Anterior cingulate cortex (tissue), 58 donors: Measurements from ENCODE around the gene DTD2.

Experiments used
- DNase-seq, 58 donors: peaks; one replicate each; lab custom pipeline; 2025; lab: John Stamatoyannopoulos, UW

The DTD2 gene

DNA sequence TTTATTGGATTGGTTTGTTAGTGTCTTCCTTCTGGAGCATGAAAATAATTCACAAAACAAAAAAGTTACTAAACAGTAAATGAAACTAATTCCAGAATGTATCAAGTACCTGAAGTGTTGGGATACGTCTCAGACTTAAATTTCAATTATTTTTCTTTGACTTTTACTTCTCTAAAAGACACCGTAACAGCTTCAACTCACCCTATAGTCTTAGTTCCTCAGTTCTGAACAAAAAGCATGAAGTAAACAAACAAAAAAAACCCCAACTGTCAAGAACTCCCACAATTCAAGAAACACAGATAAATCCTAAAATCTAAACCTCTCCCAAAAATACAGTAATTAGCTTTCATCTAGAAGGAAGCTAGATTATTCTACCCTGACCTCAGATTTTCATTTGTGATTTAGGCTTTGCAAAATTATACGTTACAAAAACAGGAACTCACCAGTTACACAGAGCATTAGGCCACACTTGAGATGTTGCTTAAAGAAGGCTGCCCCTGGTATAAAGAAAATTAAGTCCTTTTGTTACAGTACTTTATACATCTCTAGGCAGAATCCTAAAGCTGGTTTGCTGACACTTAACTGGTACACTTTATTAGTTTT, 47.2 kb downstream of the DTD2 start:
- DNase-seq, result no peak

DNA sequence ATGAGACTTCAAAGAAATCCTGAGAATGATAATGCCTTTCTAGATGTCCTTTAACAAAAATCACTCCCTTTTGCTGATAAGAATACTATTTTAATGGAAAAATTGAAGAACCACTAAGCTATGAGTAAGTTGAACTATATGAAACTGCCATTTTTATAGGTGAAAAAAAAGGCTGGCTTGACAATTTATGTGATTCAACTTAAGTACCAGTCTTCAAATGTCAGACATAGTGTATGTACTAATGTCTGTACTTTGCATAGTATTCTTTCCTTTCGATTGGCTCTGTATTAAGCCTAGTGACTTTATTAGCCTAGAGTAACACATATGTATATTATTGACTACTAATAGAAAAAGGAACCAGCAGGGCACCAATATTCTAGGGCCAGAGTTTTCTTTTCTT, 48.9 kb downstream of the DTD2 start:
- DNase-seq, result no peak

DNA sequence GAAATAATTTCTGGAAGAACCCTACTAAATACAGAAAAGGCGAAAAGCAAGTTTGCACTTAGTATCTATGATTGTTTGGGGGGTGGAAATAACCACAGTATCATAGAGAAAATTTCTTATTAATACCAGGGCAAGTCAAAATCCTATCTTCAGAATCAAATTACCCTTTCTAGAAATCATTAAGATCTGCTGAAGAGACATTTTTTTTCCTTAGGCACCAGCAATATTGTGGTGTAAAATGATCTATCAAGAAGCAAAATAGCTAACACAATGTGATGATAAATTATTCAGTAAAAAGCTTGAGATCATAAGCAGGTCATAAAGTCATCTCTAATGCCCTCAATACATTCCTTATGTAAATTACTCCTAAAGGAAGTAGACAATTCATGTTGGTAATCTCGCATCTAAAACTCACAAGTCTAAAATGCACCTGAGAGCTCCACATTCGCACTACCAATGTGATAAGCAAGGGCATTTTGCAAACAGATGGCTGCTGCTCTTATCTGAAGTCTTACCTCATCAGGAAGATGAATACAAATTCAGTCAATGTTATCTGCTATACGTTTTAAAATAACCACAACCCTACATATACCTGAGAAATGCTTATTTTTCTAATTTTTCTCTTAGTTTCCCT, 51.6 kb downstream of the DTD2 start:
- DNase-seq, result no peak

DNA sequence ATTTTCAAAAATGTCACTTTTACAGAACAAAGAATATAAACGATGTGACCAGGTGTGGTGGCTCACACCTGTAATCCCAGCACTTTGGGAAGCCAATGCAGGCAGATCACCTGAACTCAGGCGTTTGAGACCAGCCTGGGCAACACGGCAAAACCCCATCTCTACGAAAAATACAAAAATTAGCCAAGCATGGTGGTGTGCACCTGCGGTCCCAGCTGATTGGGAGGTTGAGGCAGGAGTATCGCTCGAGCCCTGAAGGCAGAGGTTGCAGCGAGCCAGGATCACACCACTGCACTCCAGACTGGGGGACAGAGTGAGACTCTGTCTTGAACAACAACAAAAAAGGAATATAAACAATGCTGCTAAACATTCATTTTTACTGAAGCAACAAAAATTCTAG, 52.2 kb downstream of the DTD2 start:
- no peak for DNase-seq

- no peak for DNase-seq
Observed at GRCh38 chr14:31403707-31404106, 53.6 kb downstream of the DTD2 start.

DNA sequence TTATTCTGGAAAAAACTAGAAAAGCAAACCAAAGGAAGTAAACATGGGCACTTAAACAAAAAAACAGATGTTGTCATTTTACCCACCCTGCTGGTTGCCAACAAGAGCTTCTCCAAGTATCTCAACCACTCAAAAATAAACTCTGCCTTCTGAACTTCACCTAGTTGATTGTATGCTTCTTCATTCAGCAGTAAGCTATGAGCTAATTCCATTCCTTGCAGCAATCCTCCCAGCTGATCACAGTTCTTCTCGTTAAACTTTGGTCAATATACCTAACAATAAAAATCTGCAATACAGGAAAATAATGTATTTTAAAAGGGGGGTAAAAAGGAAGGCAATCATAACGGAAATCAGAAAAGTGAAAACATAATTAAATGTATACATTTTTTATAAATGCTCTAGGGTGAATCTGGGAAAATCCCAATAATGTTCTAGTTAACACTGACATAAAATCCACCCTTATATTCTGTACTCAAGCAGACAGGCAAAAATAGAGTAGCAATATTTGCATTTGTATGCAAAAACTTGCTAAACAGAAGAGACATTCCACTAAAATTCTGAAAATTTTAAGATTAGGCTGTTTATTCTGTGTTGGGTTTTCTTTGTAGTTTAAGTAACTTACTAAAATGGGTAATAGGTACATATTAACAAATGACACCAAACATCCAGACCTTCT, 54.4 kb downstream of the DTD2 start:
- DNase-seq, result no peak

GRCh38 chr14:31401369-31401932, 55.9 kb downstream of the DTD2 start:
- DNase-seq, result no peak

GRCh38 chr14:31400031-31400638, 57.2 kb downstream of the DTD2 start:
- DNase-seq, result no peak
